Measurements from ENCODE around the gene ODF2L. TPM values are rescaled to one million over a fixed set of nuclear protein-coding genes. Genes with fewer than 3 reads are reported as not detected.

The ODF2L gene, protein sequence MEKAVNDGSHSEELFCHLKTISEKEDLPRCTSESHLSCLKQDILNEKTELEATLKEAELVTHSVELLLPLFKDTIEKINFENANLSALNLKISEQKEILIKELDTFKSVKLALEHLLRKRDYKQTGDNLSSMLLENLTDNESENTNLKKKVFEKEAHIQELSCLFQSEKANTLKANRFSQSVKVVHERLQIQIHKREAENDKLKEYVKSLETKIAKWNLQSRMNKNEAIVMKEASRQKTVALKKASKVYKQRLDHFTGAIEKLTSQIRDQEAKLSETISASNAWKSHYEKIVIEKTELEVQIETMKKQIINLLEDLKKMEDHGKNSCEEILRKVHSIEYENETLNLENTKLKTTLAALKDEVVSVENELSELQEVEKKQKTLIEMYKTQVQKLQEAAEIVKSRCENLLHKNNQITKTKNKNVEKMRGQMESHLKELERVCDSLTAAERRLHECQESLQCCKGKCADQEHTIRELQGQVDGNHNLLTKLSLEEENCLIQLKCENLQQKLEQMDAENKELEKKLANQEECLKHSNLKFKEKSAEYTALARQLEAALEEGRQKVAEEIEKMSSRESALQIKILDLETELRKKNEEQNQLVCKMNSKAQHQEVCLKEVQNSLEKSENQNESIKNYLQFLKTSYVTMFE
- polyA plus RNA-seq = 10 to 100 TPM in 2 of 3 donors, 1 to 10 TPM in 1; 6.4 to 50.8 (median 13.8) TPM

DNA sequence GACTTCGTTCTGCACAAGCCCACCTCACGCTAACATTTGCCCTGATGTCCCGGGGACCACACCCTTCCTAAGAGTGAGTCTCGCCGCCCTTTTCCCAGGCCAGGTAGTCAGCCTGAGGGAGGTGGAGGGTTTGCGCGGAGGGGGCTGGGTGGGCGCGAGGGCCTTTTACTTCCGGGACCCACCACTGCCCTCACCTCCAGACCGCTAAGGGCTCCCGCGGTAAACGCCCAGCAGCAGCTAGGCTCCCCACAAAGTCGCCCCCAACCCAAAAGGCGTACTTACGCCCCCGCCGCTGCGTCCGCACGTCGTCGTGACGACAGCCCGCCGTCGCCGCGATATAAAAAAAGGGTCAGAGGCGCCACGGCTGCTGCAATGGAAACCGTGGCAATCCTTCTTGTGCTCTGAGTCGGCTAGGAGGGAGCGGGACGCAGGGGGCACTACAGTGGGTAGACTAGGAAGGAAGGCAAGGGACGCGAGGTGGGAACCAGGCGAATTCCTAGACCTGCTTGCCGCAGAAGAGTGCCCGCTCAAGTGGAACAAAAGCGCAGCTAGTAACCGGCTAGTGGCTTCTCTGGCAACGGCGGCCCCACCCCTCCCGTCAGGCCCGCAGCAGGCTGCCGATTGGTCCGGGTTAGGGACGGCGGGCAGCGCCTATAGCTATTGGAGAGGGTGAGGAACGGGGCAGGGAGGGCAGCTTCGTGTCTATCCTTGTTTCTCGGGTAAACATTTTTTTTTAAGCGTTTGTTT lies at the start of gene ODF2L:
TSS of gene ODF2L (minus strand) at position 573 of the 747 bp plus-strand sequence. CDS start 9,296 bp downstream, outside the sequence.
- WGBS, 3 donors = 0 to 1% (median 0%) methylated on average over 56 of the region's 56 CpGs

GRCh38 chr1:86445919-86446318 lies 49.8 kb upstream of the ODF2L start:
- no peak overlapping the region for H3K27ac ChIP-seq (ENCODE audit: low read depth, low read length)
- WGBS, 3 donors = 77 to 100% (median 89%) methylated on average over 1 of the region's 1 CpG

More for the DNA sequence above, at the start of gene ODF2L:
- no peak within 1 kb of the TSS for H3K27ac ChIP-seq (ENCODE audit: low read depth, low read length)

DNA sequence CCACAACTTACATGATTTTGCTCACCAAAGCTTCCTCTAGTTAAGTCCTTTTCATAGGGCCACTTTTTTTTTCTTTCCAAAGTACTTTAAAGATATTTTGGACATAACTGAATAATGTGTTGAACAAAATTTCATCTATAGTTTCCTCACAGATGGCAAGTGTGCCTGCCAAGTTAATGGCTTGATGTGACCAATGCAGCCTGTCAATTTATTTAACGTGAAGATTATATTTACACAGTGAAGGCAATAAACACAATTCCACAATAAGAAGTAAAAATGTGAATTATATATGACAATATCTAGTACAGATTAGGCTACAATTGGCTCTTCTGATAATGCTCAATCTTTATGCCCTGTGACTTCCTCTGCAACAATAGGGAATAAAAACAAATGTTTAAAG lies 45.9 kb upstream of the ODF2L start:
- WGBS, 3 donors = 38 to 89% (median 82%) methylated on average over 1 of the region's 1 CpG
- H3K27ac ChIP-seq (ENCODE audit: low read depth, low read length) = no peak overlapping the region

- no peak overlapping the region for H3K27ac ChIP-seq (ENCODE audit: low read depth, low read length)
- 58 to 64% (median 60%) methylated on average over 2 of the region's 2 CpGs for WGBS, 3 donors
These were observed 45.5 kb upstream of the ODF2L start for GRCh38 chr1:86441581-86441980.

DNA sequence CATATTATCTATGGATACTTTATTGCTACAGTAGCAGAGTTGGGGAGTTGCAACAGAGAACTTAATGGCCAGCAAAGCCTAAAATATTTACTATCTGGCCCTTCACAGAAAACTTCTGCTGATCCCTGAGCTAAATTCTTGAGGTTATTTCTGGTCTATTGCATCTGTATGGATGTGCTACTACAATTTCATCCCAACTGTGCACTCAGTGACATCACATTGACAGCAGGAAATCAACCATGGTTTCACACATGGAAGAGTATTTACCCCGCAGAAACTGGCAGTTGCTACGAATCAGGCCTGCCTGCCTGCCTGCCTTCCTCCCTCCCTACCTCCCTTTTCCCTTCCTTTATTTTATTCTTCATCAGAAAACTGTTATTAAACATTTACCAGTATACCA lies 39.9 kb upstream of the ODF2L start:
- no peak overlapping the region for H3K27ac ChIP-seq (ENCODE audit: low read depth, low read length)
- whole genome bisulfite sequencing, 3 donors = 63 to 73% (median 71%) methylated on average over 2 of the region's 2 CpGs

DNA sequence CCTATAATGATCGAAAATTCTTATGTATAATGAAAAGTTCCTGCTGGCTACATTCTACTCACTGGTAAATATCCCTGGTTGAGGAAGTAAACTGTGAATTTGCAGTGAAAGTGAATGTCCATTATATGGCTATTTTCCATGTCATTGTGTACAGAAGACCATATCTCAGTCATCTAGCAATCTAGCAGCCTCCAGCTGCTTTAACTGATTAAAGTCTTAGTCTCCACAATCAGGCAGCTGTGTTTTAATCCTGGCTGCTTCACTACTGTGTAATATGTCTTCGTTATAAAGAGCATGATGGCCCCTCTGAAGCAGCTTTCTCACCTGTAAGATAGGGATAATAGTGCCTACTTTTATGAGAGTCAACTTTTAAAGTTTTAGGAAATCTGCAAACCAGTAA lies 39.2 kb upstream of the ODF2L start:
- WGBS, 3 donors = 35 to 73% (median 35%) methylated on average over 2 of the region's 2 CpGs
- H3K27ac ChIP-seq (ENCODE audit: low read depth, low read length) = no peak overlapping the region

GRCh38 chr1:86434059-86434458 lies 37.9 kb upstream of the ODF2L start:
- no peak overlapping the region for H3K27ac ChIP-seq (ENCODE audit: low read depth, low read length)

GRCh38 chr1:86430376-86430775 lies 34.3 kb upstream of the ODF2L start:
- no peak overlapping the region for H3K27ac ChIP-seq (ENCODE audit: low read depth, low read length)

DNA sequence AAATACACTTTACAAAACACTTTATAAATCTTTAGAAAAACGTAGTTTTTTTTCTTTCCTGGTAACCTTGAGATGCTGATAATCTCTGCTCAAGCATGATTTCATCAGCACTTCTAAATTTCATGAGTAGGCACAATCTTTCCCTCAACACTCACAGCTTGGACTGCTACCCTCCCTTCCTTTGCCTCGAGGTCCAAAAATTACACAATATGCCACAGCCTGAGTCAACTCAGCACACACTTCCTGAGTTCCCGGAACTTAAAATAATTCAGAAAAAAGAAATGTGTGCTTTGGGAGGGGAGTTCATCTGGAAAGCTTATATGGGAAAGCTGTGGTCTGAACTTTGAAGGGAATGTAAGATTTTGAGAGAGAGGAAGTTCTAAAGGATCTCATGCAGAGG lies 33.7 kb upstream of the ODF2L start:
- H3K27ac ChIP-seq (ENCODE audit: low read depth, low read length) = no peak overlapping the region
- 0 to 24% (median 1%) methylated on average over 3 of the region's 3 CpGs for WGBS, 3 donors

GRCh38 chr1:86429122-86429725 lies 33.1 kb upstream of the ODF2L start:
- H3K27ac ChIP-seq (ENCODE audit: low read depth, low read length) = no peak overlapping the region
- WGBS, 3 donors = 49 to 80% (median 63%) methylated on average over 7 of the region's 7 CpGs

DNA sequence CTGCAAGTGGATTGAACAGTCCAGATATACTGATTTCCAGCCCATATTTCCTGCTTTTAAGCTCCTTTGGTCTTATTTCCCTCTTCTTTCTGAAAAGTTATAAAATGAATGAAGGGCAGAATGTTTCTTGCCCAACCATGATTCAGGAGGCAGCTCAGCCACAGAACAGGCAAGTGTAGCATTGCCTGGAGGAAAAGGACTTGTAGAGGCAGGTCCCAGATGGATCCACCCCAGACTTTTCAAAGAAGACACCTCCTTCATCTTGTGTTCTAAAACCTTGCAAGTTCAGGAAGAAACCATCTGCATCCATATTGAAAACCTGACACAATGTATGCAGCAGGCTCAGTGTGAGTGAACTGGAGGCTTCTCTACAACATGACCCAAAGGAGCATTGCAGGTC lies 27.8 kb upstream of the ODF2L start, which contains the start of gene CLCA2:
TSS of gene CLCA2 (plus strand) at position 299 of the 400 bp plus-strand sequence. CDS start at position 376, 77 bp downstream.
- H3K27ac ChIP-seq (ENCODE audit: low read depth, low read length) = no peak within 1 kb of the TSS

- H3K27ac ChIP-seq (ENCODE audit: low read depth, low read length) = no peak overlapping the region
These were observed 27.4 kb upstream of the ODF2L start for GRCh38 chr1:86423473-86423872.

- WGBS, 3 donors = 71 to 83% (median 76%) methylated on average over 7 of the region's 7 CpGs
- no peak overlapping the region for H3K27ac ChIP-seq (ENCODE audit: low read depth, low read length)
These were observed 25.6 kb upstream of the ODF2L start for GRCh38 chr1:86421601-86422280.

- H3K27ac ChIP-seq (ENCODE audit: low read depth, low read length) = no peak overlapping the region
- 34 to 52% (median 36%) methylated on average over 4 of the region's 4 CpGs for WGBS, 3 donors
These were observed 23.3 kb upstream of the ODF2L start for GRCh38 chr1:86419277-86419903.

- H3K27ac ChIP-seq (ENCODE audit: low read depth, low read length) = no peak overlapping the region
- 62 to 81% (median 80%) methylated on average over 6 of the region's 6 CpGs for WGBS, 3 donors
These were observed 20.2 kb upstream of the ODF2L start for GRCh38 chr1:86416343-86416742.

GRCh38 chr1:86410879-86411278 lies 14.8 kb upstream of the ODF2L start:
- no peak overlapping the region for H3K27ac ChIP-seq (ENCODE audit: low read depth, low read length)
- WGBS, 3 donors = 96 to 99% (median 98%) methylated on average over 4 of the region's 4 CpGs

DNA sequence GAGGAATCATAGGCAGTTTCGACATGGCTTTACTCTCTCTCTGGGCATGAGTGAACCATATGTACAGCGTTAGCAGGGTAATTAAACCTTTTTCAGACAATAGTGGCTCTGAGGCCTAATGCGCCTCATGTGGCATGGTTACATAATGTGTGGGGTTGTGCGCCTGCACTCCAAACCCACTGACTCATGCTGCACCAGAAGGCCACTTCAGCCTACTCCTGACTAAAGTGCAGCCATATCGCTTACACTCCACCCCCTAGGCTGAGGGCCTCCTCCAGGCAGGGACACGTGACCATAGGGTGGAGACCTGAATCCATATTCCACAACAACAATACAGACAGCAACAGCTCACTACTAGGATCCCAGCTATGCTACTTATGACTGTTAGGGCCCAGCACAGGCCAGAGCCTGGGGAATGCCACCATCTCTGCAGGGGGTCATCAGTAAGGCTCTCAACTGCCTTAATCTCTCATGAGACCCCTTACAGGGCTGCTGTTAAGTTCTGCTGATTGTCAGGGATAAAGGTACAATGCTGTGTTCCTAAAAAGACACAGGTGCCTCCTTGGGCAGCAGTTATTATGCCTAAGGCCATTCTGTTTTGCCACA lies 13.4 kb upstream of the ODF2L start:
- no peak overlapping the region for H3K27ac ChIP-seq (ENCODE audit: low read depth, low read length)
- 88 to 91% (median 88%) methylated on average over 6 of the region's 6 CpGs for WGBS, 3 donors

DNA sequence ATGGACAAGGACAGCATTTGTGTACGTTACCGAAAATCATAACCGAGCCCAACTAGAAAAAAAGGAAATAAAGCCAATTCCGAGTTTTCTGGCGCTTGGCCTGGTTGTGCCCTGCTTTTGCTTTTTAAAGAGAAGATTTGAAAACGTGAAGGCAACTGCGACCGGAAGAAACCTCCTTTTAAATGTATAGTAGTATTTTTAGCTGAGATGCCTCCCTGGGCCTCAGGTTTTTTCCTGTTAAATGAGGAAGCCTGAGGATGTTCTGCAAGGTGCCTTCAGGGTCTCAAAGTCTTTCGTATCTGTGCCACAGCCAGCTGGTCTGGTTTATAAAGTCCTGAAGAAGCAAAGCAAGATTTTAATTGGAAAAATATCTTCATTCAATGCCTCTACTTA lies 371 bp upstream of the ODF2L start:
- WGBS, 3 donors = 2 to 3% (median 2%) methylated on average over 9 of the region's 9 CpGs

More for the DNA sequence above, 371 bp upstream of the ODF2L start:
- H3K27ac ChIP-seq (ENCODE audit: low read depth, low read length) = no peak overlapping the region
